ENCODE measurements around the gene INSYN2A.

INSYN2A gene

GRCh38 chr10:127153181-127153580, 43.2 kb downstream of the INSYN2A start:
- peak; percentile 17 for DNase-seq (ENCODE audit: low read depth, low spot score)

- peak; percentile 55 for DNase-seq (ENCODE audit: low read depth, low spot score)
Observed at GRCh38 chr10:127151981-127152699, 44.3 kb downstream of the INSYN2A start.

GRCh38 chr10:127151541-127151940, 44.9 kb downstream of the INSYN2A start:
- peak; percentile 32 for DNase-seq (ENCODE audit: low read depth, low spot score)

DNA sequence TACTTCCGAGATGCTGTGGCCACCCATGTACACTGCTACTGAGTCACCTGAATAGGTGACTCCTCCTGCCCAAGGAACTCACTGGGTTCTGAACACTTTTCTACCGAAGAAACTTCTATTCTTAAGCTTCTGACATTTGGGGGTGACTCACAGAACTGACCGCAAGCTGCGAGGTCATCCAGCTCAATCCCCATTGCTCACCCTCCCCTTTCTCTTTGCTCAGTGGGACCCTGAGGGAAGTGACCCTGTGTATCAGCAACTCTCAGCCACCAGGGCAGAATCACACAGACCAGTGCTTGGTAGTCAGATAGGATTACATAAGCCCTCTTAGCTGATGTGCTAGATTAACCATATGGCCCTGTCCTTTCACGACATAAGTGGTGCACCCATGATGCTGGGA, 46.3 kb downstream of the INSYN2A start:
- DNase-seq (ENCODE audit: low read depth, low spot score) = no peak

DNA sequence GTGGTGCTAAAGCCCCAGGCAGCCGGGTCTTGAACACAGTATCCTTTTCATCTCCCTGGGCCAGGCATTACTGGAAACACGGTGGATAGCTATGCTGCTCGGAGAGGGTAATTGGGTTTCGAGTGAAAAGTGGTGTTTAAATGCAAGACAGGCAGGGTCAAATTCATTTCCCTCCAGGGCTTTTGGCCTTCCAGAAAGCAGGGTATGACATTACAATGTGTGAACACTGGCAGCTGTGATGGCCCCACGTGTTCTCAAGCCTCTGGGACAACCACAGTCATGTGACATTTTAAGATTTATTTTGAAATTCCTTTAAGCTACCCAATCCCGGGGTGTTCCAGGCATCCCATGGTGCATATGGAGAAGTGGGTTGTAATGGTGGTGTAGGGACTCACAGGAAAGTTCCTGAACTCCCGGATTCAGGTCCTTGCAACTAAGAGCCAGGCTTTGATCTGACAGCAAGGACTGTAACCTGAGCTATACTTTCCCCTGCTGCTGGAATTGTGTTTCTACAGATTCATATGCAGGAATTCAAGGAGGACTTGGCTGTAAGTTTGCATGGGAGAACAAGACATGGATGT, 46.8 kb downstream of the INSYN2A start:
- peak; percentile 70 for DNase-seq (ENCODE audit: low read depth, low spot score)

- peak; percentile 73 for DNase-seq (ENCODE audit: low read depth, low spot score)
Observed at GRCh38 chr10:127148933-127149220, 47.5 kb downstream of the INSYN2A start.

DNA sequence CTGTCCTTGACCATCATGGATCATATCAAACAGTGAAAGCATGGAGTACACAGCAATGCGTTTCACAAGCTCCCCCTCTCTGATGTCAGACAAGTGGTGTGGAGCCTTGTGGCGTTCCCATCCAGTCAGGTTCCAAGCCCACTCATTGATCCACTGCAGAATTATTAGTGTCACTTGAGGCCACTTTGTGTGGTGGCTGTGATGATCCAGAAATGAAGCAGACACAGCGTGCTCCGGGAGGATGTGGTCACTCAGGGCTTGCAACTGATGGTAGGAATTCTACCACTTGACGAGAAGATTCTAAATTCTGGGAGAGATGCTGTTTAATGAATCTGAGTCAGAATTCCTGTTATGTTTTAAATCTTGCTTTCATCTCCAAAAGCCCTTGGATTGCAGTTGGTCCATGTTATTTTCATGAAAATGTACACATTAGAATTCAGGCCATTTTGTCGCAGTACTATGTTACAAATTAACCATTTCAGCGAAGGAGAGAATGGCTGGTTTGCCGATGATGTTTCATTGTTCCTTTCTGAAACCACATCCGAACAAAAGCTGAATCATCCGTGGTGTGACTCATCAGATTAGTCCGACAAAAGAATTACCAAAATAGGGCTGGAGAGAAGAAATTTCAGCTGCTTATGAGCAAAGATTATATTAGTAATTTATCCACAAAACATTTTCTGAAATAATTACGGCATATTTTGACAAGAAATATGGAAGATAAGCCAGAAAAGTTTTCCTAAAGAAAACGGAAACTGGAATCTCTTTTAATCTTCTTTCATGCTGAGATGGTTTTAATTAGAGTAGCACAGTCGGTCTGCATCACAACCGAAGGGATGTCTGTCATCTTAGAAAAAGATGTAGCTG, 48.1 kb downstream of the INSYN2A start:
- DNase-seq (ENCODE audit: low read depth, low spot score) = peak; percentile 90

DNA sequence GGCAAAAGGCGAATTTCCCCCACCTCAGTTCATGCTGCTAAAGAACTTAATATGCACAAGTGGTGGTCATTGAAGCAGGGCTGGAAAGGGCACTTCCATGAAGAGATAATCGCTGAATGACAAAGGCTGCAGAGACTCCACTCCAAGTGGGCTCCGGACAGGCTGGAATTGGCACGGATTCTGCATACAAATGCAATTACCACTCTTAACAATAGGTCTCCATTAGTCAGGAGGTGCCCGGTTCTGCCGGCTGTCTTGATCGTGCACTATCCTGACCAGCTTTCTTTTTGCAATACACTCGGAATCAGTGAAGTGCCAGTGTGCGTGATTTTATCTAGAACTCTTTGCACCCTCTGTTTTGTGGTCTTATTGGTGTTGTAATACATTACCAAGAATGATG, 49.7 kb downstream of the INSYN2A start:
- DNase-seq (ENCODE audit: low read depth, low spot score) = peak; percentile 49

Data from astrocyte of the hippocampus (primary cell).